Kidney (tissue), 14 donors: ENCODE data around the gene ELK4. TPM values are rescaled to one million over a fixed set of nuclear protein-coding genes. Genes with fewer than 3 reads are reported as not detected.

Experiments used
- DNase-seq, 5 donors: peaks; one replicate each; pipeline ENCODE4 v3.0.0-alpha.2; 2013 to 2020
- FAIRE-seq: peaks from 2 replicates; lab custom pipeline; 2012; peaks lifted over from hg19 to GRCh38; lab: Jason Lieb, UNC
- H3K27ac ChIP-seq, 2 donors: one replicate each; pipeline ENCODE4 v1.7.0; 2013; ENCODE audit warnings: low read depth in 2 of 2, low read length in 2 of 2, inconsistent platforms in 1 of 2
- H3K27me3 ChIP-seq: one replicate; pipeline ENCODE4 v1.7.1; 2013; ENCODE audit warnings: low read length, inconsistent platforms; ENCODE audit not compliant: control insufficient read depth, insufficient read depth
- H3K36me3 ChIP-seq, 3 donors: one replicate each; pipeline versions ENCODE4 v1.7.0 to v1.7.1; 2013; ENCODE audit warnings: low read length in 3 of 3, control low read depth in 1 of 3, inconsistent platforms in 1 of 3; ENCODE audit not compliant: insufficient read depth in 3 of 3, control insufficient read depth in 2 of 3
- H3K4me1 ChIP-seq, 3 donors: one replicate each; pipeline versions ENCODE4 v1.7.0 to v1.7.1; 2013; ENCODE audit warnings: low read length in 3 of 3, inconsistent platforms in 1 of 3, low read depth in 1 of 3; ENCODE audit not compliant: control insufficient read depth in 2 of 3, insufficient read depth in 2 of 3
- H3K4me3 ChIP-seq, 3 donors: one replicate each; pipeline versions ENCODE4 v1.7.0 to v1.8.1; 2013; ENCODE audit warnings: low read length in 3 of 3, control low read depth in 1 of 3, inconsistent platforms in 1 of 3
- H3K9ac ChIP-seq, 3 donors: one replicate each; pipeline versions ENCODE4 v1.7.0 to v1.7.1; 2013; ENCODE audit warnings: low read length in 3 of 3, control low read depth in 1 of 3, inconsistent platforms in 1 of 3
- H3K9me3 ChIP-seq, 3 donors: one replicate each; pipeline versions ENCODE4 v1.7.0 to v1.7.1; 2013; ENCODE audit warnings: low read length in 3 of 3, control low read depth in 1 of 3, inconsistent platforms in 1 of 3; ENCODE audit not compliant: control insufficient read depth in 2 of 3, insufficient read depth in 1 of 3
- intact Hi-C: fragments of 100-400 bp; cut with DNase I; formaldehyde crosslinking; loops from one replicate; pipeline ENCODE4 v1.11.1; 2022
- polyA plus RNA-seq: library from polyadenylated mRNA; stranded (reverse); fragments of 350-450 nt; fragmentation: Illumina TruSeq; extraction: RNeasy Lipid Tissue Mini Kit (QIAGEN cat#74804); gene quantifications from one replicate; pipeline ENCODE4 v1.2.3, GENCODE V29; 2014; ENCODE audit warnings: low read depth, low replicate concordance; ENCODE audit not compliant: insufficient read depth
- total RNA-seq: library from RNA; stranded (reverse); fragmentation: NEBNext Ultra II Directional; extraction: Animal tissue kit (Norgen Biotek cat#: 25700); gene quantifications from one replicate; pipeline ENCODE4 v1.2.1, GENCODE V29; 2021
- TF ChIP-seq, protein P1 (sequence below): IDR thresholded peaks from 3 replicates; pipeline ENCODE4 v1.5.1; 2012; ENCODE audit warnings: mild to moderate bottlenecking, moderate library complexity, borderline replicate concordance; ENCODE audit not compliant: insufficient read depth; ENCODE audit errors: extremely low read depth
- donor health status: control.
- donor health status: control.
- donor health status: control.
- donor health status: control.
- donor health status: control.
- donor health status: DM: yes; HTN: yes; CAD: no.
- donor health status: Normal renal cell carcinoma (clear cell type).

The ELK4 gene
- total and polyA plus RNA-seq, 2 donors from 2014 or later = 4.2 to 87.3 TPM

DNA sequence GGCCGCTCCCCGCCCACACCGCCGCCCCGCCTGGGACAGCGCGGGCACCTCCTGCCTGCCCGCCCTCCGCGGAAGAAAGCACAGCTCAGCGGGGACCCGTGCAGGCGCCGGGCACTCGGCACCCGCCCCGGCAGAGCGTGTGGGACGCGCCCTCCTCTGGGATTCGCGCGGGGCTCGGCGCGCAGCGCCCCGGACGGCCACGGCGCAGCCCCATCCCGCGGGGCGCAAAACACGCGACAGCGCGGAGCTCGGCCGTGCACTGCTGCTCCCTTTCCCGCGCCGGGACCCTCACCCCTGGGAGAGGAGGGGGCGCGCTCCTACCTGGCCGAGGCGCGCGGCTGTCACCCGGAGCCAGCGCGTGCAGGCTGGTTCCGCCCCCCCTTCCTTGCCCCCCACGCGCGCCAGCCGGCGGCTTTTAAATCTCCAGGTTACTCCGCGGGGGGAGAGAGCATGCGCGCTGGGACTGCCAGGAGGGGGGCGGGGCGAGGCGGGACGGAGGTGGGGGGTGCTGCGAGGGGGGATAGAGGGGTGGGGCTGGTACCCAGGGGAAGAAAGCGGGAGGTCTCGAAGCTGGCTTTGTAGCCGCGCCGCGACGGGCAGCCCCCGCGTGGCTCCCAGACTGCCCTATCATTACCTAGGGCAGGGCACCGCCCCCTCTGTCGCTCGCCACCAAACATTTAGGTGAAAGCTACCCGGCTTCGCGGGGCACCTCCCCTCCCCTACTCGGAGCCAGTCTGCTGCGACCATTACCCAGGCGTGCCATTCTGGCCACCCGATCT is 48.5 kb upstream of the ELK4 start, which contains the start of gene SLC45A3:
Gene SLC45A3 (minus strand): TSS at position 437 of the 779 bp plus-strand sequence. CDS start 15,853 bp downstream, outside the sequence.
- Histone ChIP-seq H3K9me3 (no peaks in the 10 kb centered on the region), H3K27ac (peak within 1 kb of the TSS in 1 of 2 donors; percentile 66), H3K9ac (peak within 1 kb of the TSS in 2 of 3 donors; percentile 16 to 77), H3K27me3 (no peaks in the 10 kb centered on the region), H3K4me3 (peak within 1 kb of the TSS; percentile 42 to 71 (median 56)), H3K4me1 (peaks cover 0 to 15% (median 7%) of the 10 kb centered on the region in 3 donors), H3K36me3 (no peaks in the 10 kb centered on the region)
- intact Hi-C loops = no loop called here
- TF ChIP-seq, protein P1, sequence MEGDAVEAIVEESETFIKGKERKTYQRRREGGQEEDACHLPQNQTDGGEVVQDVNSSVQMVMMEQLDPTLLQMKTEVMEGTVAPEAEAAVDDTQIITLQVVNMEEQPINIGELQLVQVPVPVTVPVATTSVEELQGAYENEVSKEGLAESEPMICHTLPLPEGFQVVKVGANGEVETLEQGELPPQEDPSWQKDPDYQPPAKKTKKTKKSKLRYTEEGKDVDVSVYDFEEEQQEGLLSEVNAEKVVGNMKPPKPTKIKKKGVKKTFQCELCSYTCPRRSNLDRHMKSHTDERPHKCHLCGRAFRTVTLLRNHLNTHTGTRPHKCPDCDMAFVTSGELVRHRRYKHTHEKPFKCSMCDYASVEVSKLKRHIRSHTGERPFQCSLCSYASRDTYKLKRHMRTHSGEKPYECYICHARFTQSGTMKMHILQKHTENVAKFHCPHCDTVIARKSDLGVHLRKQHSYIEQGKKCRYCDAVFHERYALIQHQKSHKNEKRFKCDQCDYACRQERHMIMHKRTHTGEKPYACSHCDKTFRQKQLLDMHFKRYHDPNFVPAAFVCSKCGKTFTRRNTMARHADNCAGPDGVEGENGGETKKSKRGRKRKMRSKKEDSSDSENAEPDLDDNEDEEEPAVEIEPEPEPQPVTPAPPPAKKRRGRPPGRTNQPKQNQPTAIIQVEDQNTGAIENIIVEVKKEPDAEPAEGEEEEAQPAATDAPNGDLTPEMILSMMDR = no peak
- FAIRE-seq (no peak), DNase-seq (peak; percentile 67 to 86 (median 73))

DNA sequence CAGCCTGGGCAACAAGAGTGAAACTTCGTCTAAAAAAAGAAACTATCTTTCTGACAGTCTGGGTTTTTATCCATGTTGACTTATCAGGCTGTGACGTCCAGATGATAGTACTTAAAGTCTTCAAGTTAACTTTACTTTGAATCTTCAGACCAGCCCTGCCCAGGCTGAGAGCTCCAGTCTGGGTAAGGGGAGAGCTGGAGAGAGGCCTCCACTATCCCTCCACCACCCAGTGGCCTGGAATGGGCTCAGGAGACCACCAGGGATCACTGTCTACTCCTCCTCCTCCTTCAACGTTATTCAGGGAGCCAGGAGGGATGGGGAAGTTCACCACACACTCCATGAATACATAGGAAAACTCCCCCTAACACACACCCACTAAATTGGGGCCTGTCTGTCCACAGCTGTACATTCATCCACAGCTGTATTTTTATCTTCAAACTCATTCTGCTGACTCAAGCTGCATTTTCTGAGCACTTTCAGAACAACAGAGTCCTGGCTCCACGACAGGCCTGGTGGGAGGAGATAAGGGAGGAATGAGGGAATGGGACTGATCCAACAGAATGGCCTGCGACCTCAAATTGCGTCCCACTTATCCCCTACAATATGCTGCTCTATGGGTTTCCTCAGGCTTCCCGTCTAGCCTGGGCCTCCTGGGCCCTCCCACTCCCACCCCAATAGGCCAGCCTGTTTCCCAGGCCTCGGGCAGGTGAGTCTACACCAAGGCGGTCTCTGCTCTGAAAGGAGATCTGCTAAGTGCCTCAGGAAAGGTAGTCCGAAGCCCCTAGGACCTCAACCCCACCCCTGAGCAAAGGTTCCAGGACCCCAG is 46.7 kb upstream of the ELK4 start:
- peak in 4 of 5 donors; percentile 22 to 84 (median 46) for DNase-seq
- Histone ChIP-seq H3K4me3 (peak overlapping the region in 2 of 3 donors; percentile 19 to 71), H3K36me3 (no peaks in the 10 kb centered on the region), H3K9ac (peak overlapping the region in 2 of 3 donors; percentile 37 to 77), H3K9me3 (no peaks in the 10 kb centered on the region), H3K4me1 (peaks cover 0 to 19% (median 10%) of the 10 kb centered on the region in 3 donors), H3K27ac (peak overlapping the region in 1 of 2 donors; percentile 67), H3K27me3 (no peaks in the 10 kb centered on the region)
- no peak for FAIRE-seq
- intact Hi-C loops = no loop called here
- TF ChIP-seq, protein P1 = no peak

DNA sequence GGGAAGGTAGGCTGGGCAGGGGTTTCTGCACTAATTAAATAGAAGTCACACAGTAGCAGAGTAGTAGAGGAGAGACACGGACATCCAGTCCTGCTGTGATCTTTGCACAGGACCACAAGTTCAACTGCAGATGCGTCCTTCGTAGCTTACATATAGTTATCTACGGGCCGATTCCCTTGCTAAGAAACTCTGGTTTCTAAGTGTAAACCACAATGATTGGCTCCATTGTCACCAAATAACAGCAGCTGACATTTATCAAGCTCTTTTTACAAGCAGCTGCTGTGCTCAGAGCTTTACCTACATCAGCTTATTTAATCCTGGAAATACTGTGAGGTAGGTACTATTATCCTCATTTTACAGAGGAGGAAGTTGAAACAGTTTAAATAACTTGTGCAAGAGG is 45.4 kb upstream of the ELK4 start:
- Histone ChIP-seq H3K4me3 (no peak overlapping the region), H3K27me3 (no peaks in the 10 kb centered on the region), H3K36me3 (no peaks in the 10 kb centered on the region), H3K4me1 (peaks cover 2 to 32% (median 21%) of the 10 kb centered on the region in 3 donors), H3K9me3 (no peaks in the 10 kb centered on the region), H3K9ac (no peak overlapping the region), H3K27ac (no peak overlapping the region)
- no peak for FAIRE-seq
- TF ChIP-seq, protein P1 = no peak
- intact Hi-C loops = no loop called here
- DNase-seq = no peak
